DOHH2 (cell line): Measurements from ENCODE around the gene ELAVL1.

Source experiments
- H3F3A ChIP-seq: fragments of 200-600 bp; sonication (generic), shearing (Covaris generic); 2 replicates; pipeline ENCODE4 v1.6.0; 2016; ENCODE audit warnings: antibody characterized with exemption, mild to moderate bottlenecking; ENCODE audit not compliant: control insufficient read depth, insufficient read depth
- H3K27ac ChIP-seq: fragments of 200-600 bp; sonication (generic); 2 replicates; pipeline ENCODE4 v1.5.1; 2014; ENCODE audit warnings: low read depth, mild to moderate bottlenecking, low read length, moderate library complexity
- H3K27me3 ChIP-seq: fragments of 200-600 bp; sonication (generic); 2 replicates; pipeline ENCODE4 v1.6.1; 2014; ENCODE audit warnings: mild to moderate bottlenecking, low read length, mixed read lengths; ENCODE audit not compliant: control insufficient read depth
- H3K36me3 ChIP-seq: fragments of 200-600 bp; sonication (generic); 2 replicates; pipeline ENCODE4 v1.6.1; 2014; ENCODE audit warnings: mild to moderate bottlenecking, low read length, moderate library complexity, mixed read lengths; ENCODE audit not compliant: control insufficient read depth
- H3K4me1 ChIP-seq: fragments of 200-600 bp; sonication (generic); 2 replicates; pipeline ENCODE4 v1.6.1; 2014; ENCODE audit warnings: mild to moderate bottlenecking, low read length, mixed read lengths; ENCODE audit not compliant: control insufficient read depth
- H3K4me2 ChIP-seq: fragments of 200-600 bp; sonication (generic); 2 replicates; pipeline ENCODE4 v1.6.0; 2014; ENCODE audit warnings: mild to moderate bottlenecking, low read length, moderate library complexity
- H3K4me3 ChIP-seq: fragments of 200-600 bp; sonication (generic); 2 replicates; pipeline ENCODE4 v1.5.1; 2014; ENCODE audit warnings: mild to moderate bottlenecking, low read length, mixed read lengths
- H3K79me2 ChIP-seq: fragments of 200-600 bp; sonication (generic); 2 replicates; pipeline ENCODE4 v1.6.1; 2014; ENCODE audit warnings: mild to moderate bottlenecking, low read length, mixed read lengths; ENCODE audit not compliant: control insufficient read depth
- H3K9me2 ChIP-seq: fragments of 200-600 bp; sonication (generic); replicated peaks from 2 replicates; pipeline ENCODE4 v1.6.1; 2014; ENCODE audit warnings: mild to moderate bottlenecking, low read length, mixed read lengths; ENCODE audit not compliant: control insufficient read depth
- H3K9me3 ChIP-seq: fragments of 200-600 bp; sonication (generic); 2 replicates; pipeline ENCODE4 v1.6.1; 2014; ENCODE audit warnings: antibody characterized with exemption, low read length, mixed read lengths; ENCODE audit not compliant: control insufficient read depth, insufficient read depth
- H4K20me1 ChIP-seq: fragments of 200-600 bp; sonication (generic); 2 replicates; pipeline ENCODE4 v1.6.0; 2014; ENCODE audit warnings: low read depth, mild to moderate bottlenecking, antibody characterized with exemption, low read length, moderate library complexity; ENCODE audit not compliant: control insufficient read depth, insufficient read depth
- CTCF ChIP-seq: fragments of 200-600 bp; sonication (generic); IDR thresholded peaks from one replicate; pipeline ENCODE4 v1.5.1; 2014; ENCODE audit warnings: antibody characterized with exemption, mild to moderate bottlenecking, low read depth, low read length; ENCODE audit not compliant: poor library complexity, severe bottlenecking
- EZH2phosphoT487 ChIP-seq: fragments of 200-600 bp; sonication (generic); IDR thresholded peaks from 2 replicates; pipeline ENCODE4 v1.6.1; 2017; ENCODE audit warnings: borderline replicate concordance, mild to moderate bottlenecking, antibody characterized with exemption, low read length, moderate library complexity, mixed read lengths

Gene ELAVL1

GRCh38 chr19:7913652-7914051 is 91.8 kb downstream of the ELAVL1 start:
- Histone ChIP-seq H3K4me1 (peaks cover 24% of the 10 kb centered on the region), H4K20me1 (no peaks in the 10 kb centered on the region), H3K27ac (no peak overlapping the region), H3K79me2 (no peaks in the 10 kb centered on the region), H3K9me2 (no peaks in the 10 kb centered on the region), H3K4me2 (no peak overlapping the region), H3K4me3 (no peak overlapping the region), H3F3A (no peaks in the 10 kb centered on the region; the same call in 1 of the 2 replicates), H3K9me3 (no peaks in the 10 kb centered on the region), H3K36me3 (peaks cover 18% of the 10 kb centered on the region), H3K27me3 (peaks cover 36% of the 10 kb centered on the region)
- no peak for TF ChIP-seq EZH2phosphoT487
- no peak for TF ChIP-seq CTCF

- TF ChIP-seq CTCF: no peak
- no peak for TF ChIP-seq EZH2phosphoT487
- H3K27ac ChIP-seq: no peak overlapping the region
- H4K20me1 ChIP-seq: no peaks in the 10 kb centered on the region
- H3K4me1 ChIP-seq: peaks cover 23% of the 10 kb centered on the region
- H3F3A ChIP-seq: no peaks in the 10 kb centered on the region; the same call in 1 of the 2 replicates
- H3K9me2 ChIP-seq: no peaks in the 10 kb centered on the region
- no peaks in the 10 kb centered on the region for H3K9me3 ChIP-seq
- peaks cover 18% of the 10 kb centered on the region for H3K36me3 ChIP-seq
- peaks cover 3% of the 10 kb centered on the region for H3K79me2 ChIP-seq
- H3K4me3 ChIP-seq: no peak overlapping the region
- H3K4me2 ChIP-seq: no peak overlapping the region
- H3K27me3 ChIP-seq: peaks cover 29% of the 10 kb centered on the region
These were observed 92.5 kb downstream of the ELAVL1 start for GRCh38 chr19:7912697-7913564.

GRCh38 chr19:7912144-7912696 is 93.2 kb downstream of the ELAVL1 start:
- H3K27ac ChIP-seq: no peak overlapping the region
- peaks cover 18% of the 10 kb centered on the region for H3K36me3 ChIP-seq
- TF ChIP-seq CTCF: no peak
- no peak for TF ChIP-seq EZH2phosphoT487
- H3K9me2 ChIP-seq: no peaks in the 10 kb centered on the region
- H3F3A ChIP-seq: no peaks in the 10 kb centered on the region; the same call in 1 of the 2 replicates
- no peaks in the 10 kb centered on the region for H4K20me1 ChIP-seq
- H3K27me3 ChIP-seq: peaks cover 22% of the 10 kb centered on the region
- H3K4me1 ChIP-seq: peaks cover 16% of the 10 kb centered on the region
- H3K4me2 ChIP-seq: no peak overlapping the region
- peaks cover 8% of the 10 kb centered on the region for H3K79me2 ChIP-seq
- H3K9me3 ChIP-seq: no peaks in the 10 kb centered on the region
- H3K4me3 ChIP-seq: no peak overlapping the region
